Endodermal cell (in vitro differentiated cells): Measurements from ENCODE around the gene SELENOO. TPM values are rescaled to one million over a fixed set of nuclear protein-coding genes. Genes with fewer than 3 reads are reported as not detected.
"Not testable (repeated sequence)": the region's sequence is repeated elsewhere in the genome, so short reads cannot be mapped to it uniquely, and the experiment has no call there.

ENCODE experiments used
- DNase-seq: peaks from one replicate; pipeline ENCODE4 v3.0.0-alpha.2; 2017
- H3K27ac ChIP-seq: 2 replicates; pipeline ENCODE4 v1.5.1; 2013; ENCODE audit warnings: mild to moderate bottlenecking, low read depth, low read length, moderate library complexity
- H3K27me3 ChIP-seq: 2 replicates; pipeline ENCODE4 v1.6.1; 2013; ENCODE audit warnings: mild to moderate bottlenecking, low read length, moderate library complexity; ENCODE audit not compliant: insufficient read depth, control insufficient read depth, poor library complexity, severe bottlenecking
- H3K36me3 ChIP-seq: 2 replicates; pipeline ENCODE4 v1.7.0; 2013; ENCODE audit warnings: mild to moderate bottlenecking, low read length, moderate library complexity; ENCODE audit not compliant: control insufficient read depth, insufficient read depth
- H3K4me1 ChIP-seq: one replicate; pipeline ENCODE4 v1.7.0; 2013; ENCODE audit warnings: low read length; ENCODE audit not compliant: control insufficient read depth, insufficient read depth
- H3K4me3 ChIP-seq: 2 replicates; pipeline ENCODE4 v1.5.1; 2013; ENCODE audit warnings: mild to moderate bottlenecking, low read length, moderate library complexity
- H3K9ac ChIP-seq: 2 replicates; pipeline ENCODE4 v1.6.1; 2013; ENCODE audit warnings: mild to moderate bottlenecking, low read length, moderate library complexity; ENCODE audit not compliant: poor library complexity, severe bottlenecking; ENCODE audit errors: extremely low read depth
- H3K9me3 ChIP-seq: 2 replicates; pipeline ENCODE4 v1.6.1; 2013; ENCODE audit warnings: mild to moderate bottlenecking, low read length, moderate library complexity; ENCODE audit not compliant: control insufficient read depth
- H3K27ac Mint-ChIP-seq: 2 replicates; pipeline ENCODE4 v1.8.0; 2020; ENCODE audit warnings: mixed read lengths
- H3K27me3 Mint-ChIP-seq: 2 replicates; pipeline ENCODE4 v1.8.0; 2021; ENCODE audit warnings: mild to moderate bottlenecking, mixed read lengths; ENCODE audit not compliant: insufficient read depth
- H3K36me3 Mint-ChIP-seq: 2 replicates; pipeline ENCODE4 v1.8.0; 2020; ENCODE audit warnings: low read depth, mixed read lengths
- H3K4me1 Mint-ChIP-seq: 2 replicates; pipeline ENCODE4 v1.8.0; 2020; ENCODE audit warnings: mixed read lengths
- H3K4me3 Mint-ChIP-seq: 2 replicates; pipeline ENCODE4 v1.8.0; 2020; ENCODE audit warnings: mild to moderate bottlenecking, moderate library complexity, mixed read lengths
- H3K9me3 Mint-ChIP-seq: 2 replicates; pipeline ENCODE4 v1.8.0; 2020; ENCODE audit warnings: mild to moderate bottlenecking, mixed read lengths
- WGBS, 2 experiments: methylation state at CpG; one replicate each; pipeline versions ENCODE4 v1.1.5 to v1.1.7; 2013; ENCODE audit warnings: missing lambda C conversion rate in 2 of 2, mixed read lengths in 1 of 2; ENCODE audit not compliant: insufficient coverage in 1 of 2, insufficient read length in 1 of 2; 5-methylcytosine and 5-hydroxymethylcytosine counted together
- total RNA-seq, 2 donors: library from RNA; stranded (reverse); fragmentation: NEBNext Ultra II Directional in 1 of 2; extraction: Animal tissue kit (Norgen Biotek cat#: 25700) in 1 of 2; gene quantifications; 2 replicates in 1 of 2; 3 replicates in 1 of 2; pipeline ENCODE4 v1.2.1, GENCODE V29; 2021
- TF ChIP-seq, protein P1 (sequence below): fragments of 200-600 bp; sonication (generic); conservative IDR thresholded peaks from 2 replicates; pipeline ENCODE4 v1.5.0; 2021; ENCODE audit warnings: antibody characterized with exemption, mild to moderate bottlenecking

SELENOO gene
- total RNA-seq, 2 donors from 2014 or later, result 22.2 to 22.9 TPM

DNA sequence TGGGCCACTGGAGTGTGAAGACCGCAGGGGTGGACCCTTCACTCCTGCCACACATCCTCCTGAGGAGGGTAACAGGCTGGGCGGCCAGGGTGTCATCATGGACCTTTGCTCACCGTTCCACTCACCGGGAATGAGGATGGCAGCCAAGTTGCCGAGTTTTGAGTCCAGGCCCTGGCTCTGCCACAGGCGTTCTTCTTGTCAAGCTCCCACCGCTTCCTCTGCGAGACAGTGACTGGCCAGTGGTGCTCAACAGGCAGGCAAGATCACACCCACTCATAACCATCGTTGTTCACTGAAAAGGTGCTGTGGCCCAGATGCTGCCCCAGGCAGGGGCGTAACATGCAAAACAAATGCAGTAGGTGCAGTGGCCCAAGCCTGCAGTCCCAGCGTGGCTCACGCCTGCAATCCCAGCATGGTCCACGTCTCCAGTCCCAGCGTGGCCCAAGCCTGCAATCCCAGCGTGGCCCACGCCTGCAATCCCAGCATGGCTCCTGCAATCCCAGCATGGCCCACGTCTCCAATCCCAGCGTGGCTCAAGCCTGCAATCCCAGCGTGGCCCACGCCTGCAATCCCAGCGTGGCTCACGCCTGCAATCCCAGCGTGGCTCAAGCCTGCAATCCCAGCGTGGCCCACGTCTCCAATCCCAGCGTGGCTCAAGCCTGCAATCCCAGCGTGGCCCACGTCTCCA, 35.2 kb upstream of the SELENOO start:
- H3K27ac Mint-ChIP-seq, result no peak overlapping the region
- Histone ChIP-seq H3K4me3 (no peak overlapping the region), H3K9ac (no peak overlapping the region), H3K4me1 (no peaks in the 10 kb centered on the region), H3K27ac (no peak overlapping the region), H3K27me3 (peaks cover 18% of the 10 kb centered on the region), H3K36me3 (no peaks in the 10 kb centered on the region), H3K9me3 (no peaks in the 10 kb centered on the region)
- no peaks in the 10 kb centered on the region for H3K36me3 Mint-ChIP-seq
- 94 to 95% methylated on average over 18 to 28 of the region's 28 CpGs for WGBS, 2 experiments
- no peaks in the 10 kb centered on the region for H3K4me1 Mint-ChIP-seq
- TF ChIP-seq, protein P1, sequence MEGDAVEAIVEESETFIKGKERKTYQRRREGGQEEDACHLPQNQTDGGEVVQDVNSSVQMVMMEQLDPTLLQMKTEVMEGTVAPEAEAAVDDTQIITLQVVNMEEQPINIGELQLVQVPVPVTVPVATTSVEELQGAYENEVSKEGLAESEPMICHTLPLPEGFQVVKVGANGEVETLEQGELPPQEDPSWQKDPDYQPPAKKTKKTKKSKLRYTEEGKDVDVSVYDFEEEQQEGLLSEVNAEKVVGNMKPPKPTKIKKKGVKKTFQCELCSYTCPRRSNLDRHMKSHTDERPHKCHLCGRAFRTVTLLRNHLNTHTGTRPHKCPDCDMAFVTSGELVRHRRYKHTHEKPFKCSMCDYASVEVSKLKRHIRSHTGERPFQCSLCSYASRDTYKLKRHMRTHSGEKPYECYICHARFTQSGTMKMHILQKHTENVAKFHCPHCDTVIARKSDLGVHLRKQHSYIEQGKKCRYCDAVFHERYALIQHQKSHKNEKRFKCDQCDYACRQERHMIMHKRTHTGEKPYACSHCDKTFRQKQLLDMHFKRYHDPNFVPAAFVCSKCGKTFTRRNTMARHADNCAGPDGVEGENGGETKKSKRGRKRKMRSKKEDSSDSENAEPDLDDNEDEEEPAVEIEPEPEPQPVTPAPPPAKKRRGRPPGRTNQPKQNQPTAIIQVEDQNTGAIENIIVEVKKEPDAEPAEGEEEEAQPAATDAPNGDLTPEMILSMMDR, result no peak
- no peak overlapping the region for H3K4me3 Mint-ChIP-seq
- DNase-seq, result no peak
- peaks cover 26% of the 10 kb centered on the region for H3K27me3 Mint-ChIP-seq
- peaks cover 3% of the 10 kb centered on the region for H3K9me3 Mint-ChIP-seq

DNA sequence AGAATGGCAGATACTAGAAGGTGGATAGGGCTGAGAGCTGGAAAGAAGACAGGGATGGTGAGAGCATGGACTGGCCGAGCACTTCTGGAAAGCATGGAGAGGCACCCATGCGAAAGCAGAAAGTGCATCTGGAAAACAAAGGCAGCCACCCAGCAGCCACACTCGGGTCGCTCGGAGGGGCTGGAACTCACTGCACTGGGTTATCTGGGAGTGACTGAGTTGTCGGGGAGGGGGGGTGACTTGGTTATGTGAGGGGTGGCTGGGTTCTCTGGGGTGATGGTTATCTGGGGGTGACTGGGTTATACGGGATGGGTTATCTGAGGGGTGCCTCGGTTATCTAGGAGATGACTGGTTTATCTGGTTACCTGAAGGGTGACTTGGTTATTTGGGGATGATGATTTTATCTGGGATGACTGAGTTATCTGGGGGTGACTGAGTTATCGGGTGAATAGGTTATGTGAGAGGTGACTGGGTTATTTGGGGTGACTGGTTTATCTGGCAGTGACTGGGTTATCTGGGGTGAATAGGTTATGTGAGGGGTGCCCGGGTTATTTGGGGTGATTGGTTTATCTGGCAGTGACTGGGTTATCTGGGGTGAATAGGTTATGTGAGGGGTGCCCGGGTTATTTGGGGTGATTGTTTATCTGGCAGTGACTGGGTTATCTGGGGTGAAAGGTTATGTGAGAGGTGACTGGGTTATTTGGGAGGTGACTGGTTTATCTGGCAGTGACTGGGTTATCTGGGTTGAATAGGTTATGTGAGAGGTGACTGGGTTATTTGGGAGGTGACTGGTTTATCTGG, 32.9 kb upstream of the SELENOO start:
- Mint-ChIP-seq H3K27me3 (peaks cover 34% of the 10 kb centered on the region), H3K9me3 (peaks cover 3% of the 10 kb centered on the region), H3K36me3 (no peaks in the 10 kb centered on the region), H3K27ac (no peak overlapping the region), H3K4me1 (no peaks in the 10 kb centered on the region), H3K4me3 (no peak overlapping the region)
- no peak for DNase-seq
- Histone ChIP-seq H3K36me3 (no peaks in the 10 kb centered on the region), H3K9ac (no peak overlapping the region), H3K9me3 (no peaks in the 10 kb centered on the region), H3K27ac (no peak overlapping the region), H3K4me1 (no peaks in the 10 kb centered on the region), H3K4me3 (no peak overlapping the region), H3K27me3 (peaks cover 25% of the 10 kb centered on the region)
- 73 to 92% methylated on average over 4 to 11 of the region's 11 CpGs for WGBS, 2 experiments
- TF ChIP-seq, protein P1, result no peak

DNA sequence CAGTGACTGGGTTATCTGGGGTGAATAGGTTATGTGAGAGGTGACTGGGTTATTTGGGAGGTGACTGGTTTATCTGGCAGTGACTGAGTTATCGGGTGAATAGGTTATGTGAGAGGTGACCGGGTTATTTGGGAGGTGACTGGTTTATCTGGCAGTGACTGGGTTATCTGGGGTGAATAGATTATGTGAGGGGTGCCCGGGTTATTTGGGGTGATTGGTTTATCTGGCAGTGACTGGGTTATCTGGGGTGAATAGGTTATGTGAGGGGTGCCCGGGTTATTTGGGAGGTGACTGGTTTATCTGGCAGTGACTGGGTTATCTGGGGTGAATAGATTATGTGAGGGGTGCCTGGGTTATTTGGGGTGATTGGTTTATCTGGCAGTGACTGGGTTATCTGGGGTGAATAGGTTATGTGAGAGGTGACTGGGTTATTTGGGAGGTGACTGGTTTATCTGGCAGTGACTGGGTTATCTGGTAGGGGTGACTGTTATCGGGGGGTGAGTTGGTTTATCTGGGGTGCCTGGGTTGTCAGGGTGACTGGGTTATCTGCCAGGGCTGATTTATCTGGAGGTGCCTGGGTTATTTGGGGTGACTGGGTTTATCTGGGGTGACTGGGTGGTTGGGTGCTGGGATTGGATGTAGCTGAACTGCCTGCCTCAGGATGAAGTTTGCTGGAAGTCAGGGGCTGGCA, 32.2 kb upstream of the SELENOO start:
- H3K27ac Mint-ChIP-seq, H3K4me1 Mint-ChIP-seq, H3K36me3 ChIP-seq, H3K27ac ChIP-seq, H3K36me3 Mint-ChIP-seq, H3K4me1 ChIP-seq, H3K9me3 Mint-ChIP-seq, H3K9me3 ChIP-seq, H3K4me3 ChIP-seq, H3K9ac ChIP-seq, DNase-seq: not testable (repeated sequence)
- 85% methylated on average over 5 of the region's 5 CpGs; no CpG with 5 or more reads in 1 of the 2 experiments for WGBS, 2 experiments
- Mint-ChIP-seq H3K27me3 (peaks cover 34% of the 10 kb centered on the region), H3K4me3 (peak overlapping the region; percentile 75)
- H3K27me3 ChIP-seq, result peaks cover 25% of the 10 kb centered on the region
